Mesenchymal stem cell (in vitro differentiated cells and primary cell): ENCODE results near the gene TNNC1.

Experiments used
- DNase-seq: peaks from one replicate; pipeline ENCODE4 v3.0.0-alpha.2; 2013
- H2AFZ ChIP-seq: one replicate; pipeline ENCODE4 v1.6.1; 2013; ENCODE audit warnings: low read depth, mild to moderate bottlenecking, control low read depth, inconsistent platforms, low read length, moderate library complexity
- H2AK5ac ChIP-seq: 2 replicates; pipeline ENCODE4 v1.6.1; 2013; ENCODE audit warnings: low read length, moderate library complexity, mild to moderate bottlenecking, inconsistent platforms; ENCODE audit not compliant: severe bottlenecking
- H2BK120ac ChIP-seq: one replicate; pipeline ENCODE4 v1.6.1; 2013; ENCODE audit warnings: low read depth, mild to moderate bottlenecking, inconsistent platforms, low read length, moderate library complexity
- H2BK12ac ChIP-seq, 2 experiments: one replicate each; pipeline ENCODE4 v1.6.1; 2013; ENCODE audit warnings: inconsistent platforms in 2 of 2, low read length in 2 of 2, mild to moderate bottlenecking in 2 of 2, moderate library complexity in 2 of 2, control low read depth in 1 of 2
- H2BK15ac ChIP-seq: one replicate; pipeline ENCODE4 v1.6.1; 2013; ENCODE audit warnings: mild to moderate bottlenecking, low read depth, inconsistent platforms; ENCODE audit not compliant: poor library complexity, severe bottlenecking
- H2BK5ac ChIP-seq: 2 replicates; pipeline ENCODE4 v1.6.1; 2013; ENCODE audit warnings: low read depth, mild to moderate bottlenecking, low read length, control low read depth, inconsistent platforms; ENCODE audit not compliant: poor library complexity, severe bottlenecking
- H3K14ac ChIP-seq, 2 experiments: one replicate each; pipeline ENCODE4 v1.6.1; 2013; ENCODE audit warnings: inconsistent platforms in 2 of 2, low read length in 2 of 2, control low read depth in 1 of 2, mild to moderate bottlenecking in 1 of 2, moderate library complexity in 1 of 2
- H3K18ac ChIP-seq, 2 experiments: one replicate each; pipeline ENCODE4 v1.6.1; 2013; ENCODE audit warnings: inconsistent platforms in 2 of 2, low read length in 2 of 2, control low read depth in 1 of 2, low read depth in 1 of 2, mild to moderate bottlenecking in 1 of 2
- H3K23ac ChIP-seq, 2 experiments: one replicate each; pipeline ENCODE4 v1.6.1; 2013; ENCODE audit warnings: inconsistent platforms in 2 of 2, low read length in 2 of 2, mild to moderate bottlenecking in 2 of 2, moderate library complexity in 2 of 2, control low read depth in 1 of 2
- H3K27ac ChIP-seq: 2 replicates; pipeline ENCODE4 v1.5.1; 2013; ENCODE audit warnings: mild to moderate bottlenecking, moderate library complexity, low read length, control low read depth, inconsistent platforms; ENCODE audit not compliant: poor library complexity, severe bottlenecking
- H3K27me3 ChIP-seq, 2 experiments: 2 replicates each; pipeline versions ENCODE4 v1.6.1 to v1.7.0; 2013; ENCODE audit warnings: low read length in 2 of 2, mild to moderate bottlenecking in 2 of 2, moderate library complexity in 2 of 2, control low read depth in 1 of 2, inconsistent platforms in 1 of 2; ENCODE audit not compliant: control insufficient read depth in 1 of 2, insufficient read depth in 1 of 2
- H3K36me3 ChIP-seq, 2 experiments: 2 replicates each; pipeline versions ENCODE4 v1.6.1 to v1.7.0; 2013; ENCODE audit warnings: low read length in 2 of 2, control low read depth in 1 of 2, inconsistent platforms in 1 of 2, low read depth in 1 of 2, mild to moderate bottlenecking in 1 of 2; ENCODE audit not compliant: insufficient read depth in 2 of 2, control insufficient read depth in 1 of 2
- H3K4ac ChIP-seq, 2 experiments: one replicate each; pipeline ENCODE4 v1.6.1; 2013; ENCODE audit warnings: inconsistent platforms in 2 of 2, low read length in 2 of 2, mild to moderate bottlenecking in 2 of 2, moderate library complexity in 2 of 2, control low read depth in 1 of 2, low read depth in 1 of 2
- H3K4me1 ChIP-seq: 2 replicates; pipeline ENCODE4 v1.6.1; 2013; ENCODE audit warnings: low read depth, low read length, control low read depth; ENCODE audit not compliant: control insufficient read depth, insufficient read depth
- H3K4me2 ChIP-seq: 2 replicates; pipeline ENCODE4 v1.6.1; 2013; ENCODE audit warnings: low read length, mild to moderate bottlenecking, inconsistent platforms; ENCODE audit not compliant: poor library complexity, severe bottlenecking
- H3K4me3 ChIP-seq, 2 experiments: 2 replicates each; pipeline versions ENCODE4 v1.5.1 to v1.7.0; 2013; ENCODE audit warnings: low read length in 2 of 2, mild to moderate bottlenecking in 2 of 2, control low read depth in 1 of 2, low read depth in 1 of 2; ENCODE audit not compliant: insufficient read depth in 1 of 2
- H3K79me1 ChIP-seq: replicated peaks from 2 replicates; pipeline ENCODE4 v1.6.1; 2013; ENCODE audit warnings: mild to moderate bottlenecking, control low read depth, low read length, inconsistent platforms; ENCODE audit not compliant: poor library complexity, severe bottlenecking
- H3K9ac ChIP-seq: 2 replicates; pipeline ENCODE4 v1.7.0; 2013; ENCODE audit warnings: mild to moderate bottlenecking, low read length, moderate library complexity
- H3K9me3 ChIP-seq: 2 replicates; pipeline ENCODE4 v1.7.0; 2013; ENCODE audit warnings: mild to moderate bottlenecking, low read length; ENCODE audit not compliant: control insufficient read depth
- H4K8ac ChIP-seq: one replicate; pipeline ENCODE4 v1.6.1; 2013; ENCODE audit warnings: inconsistent platforms, mild to moderate bottlenecking, low read length, moderate library complexity
- H4K91ac ChIP-seq: one replicate; pipeline ENCODE4 v1.6.1; 2013; ENCODE audit warnings: mild to moderate bottlenecking, low read length, inconsistent platforms
- WGBS: methylation state at CpG from one replicate; pipeline ENCODE4 v1.1.7; 2013; ENCODE audit warnings: mixed read lengths; 5-methylcytosine and 5-hydroxymethylcytosine counted together

TNNC1 gene

GRCh38 chr3:52452570-52453221 lies 1.1 kb downstream of the TNNC1 start:
- Histone ChIP-seq H3K23ac (no peak overlapping the region), H2BK12ac (no peak overlapping the region), H2BK120ac (no peak overlapping the region), H3K9me3 (no peaks in the 10 kb centered on the region), H3K9ac (no peak overlapping the region), H3K14ac (no peak overlapping the region), H2BK5ac (no peak overlapping the region), H2BK15ac (no peak overlapping the region), H3K27me3 (no peaks in the 10 kb centered on the region), H4K91ac (no peak overlapping the region), H3K4me3 (no peak overlapping the region), H3K4ac (no peak overlapping the region), H3K79me1 (no peaks in the 10 kb centered on the region), H3K36me3 (peaks cover 2 to 5% of the 10 kb centered on the region in 2 experiments), H3K18ac (no peak overlapping the region), H2AFZ (no peak overlapping the region), H2AK5ac (peak overlapping the region; percentile 29), H3K27ac (no peak overlapping the region), H4K8ac (no peak overlapping the region), H3K4me2 (no peak overlapping the region), H3K4me1 (peaks cover 33% of the 10 kb centered on the region)
- WGBS, result 86% methylated on average over 11 of the region's 11 CpGs
- no peak for DNase-seq

DNA sequence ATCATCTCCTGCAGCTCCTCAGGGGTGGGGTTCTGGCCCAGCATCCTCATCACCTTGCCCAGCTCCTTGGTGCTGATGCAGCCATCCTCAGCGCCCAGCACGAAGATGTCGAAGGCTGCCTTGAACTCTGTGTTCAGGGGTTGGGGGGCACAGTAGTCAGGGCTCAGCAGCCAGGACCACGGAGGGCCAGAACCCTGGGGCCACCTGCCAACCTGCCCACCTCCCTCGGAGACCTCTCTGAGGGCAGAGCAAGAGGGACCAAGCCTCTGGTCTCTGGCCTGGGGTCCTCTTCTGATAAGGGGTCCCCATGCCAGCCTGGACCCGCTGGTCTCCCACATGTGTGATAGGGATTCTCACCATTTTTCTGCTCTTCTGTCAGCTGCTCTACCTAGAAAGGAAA lies 1.7 kb downstream of the TNNC1 start:
- Histone ChIP-seq H3K9ac (no peak overlapping the region), H2BK12ac (no peak overlapping the region), H3K27me3 (no peaks in the 10 kb centered on the region), H3K79me1 (no peaks in the 10 kb centered on the region), H2AFZ (no peak overlapping the region), H3K4me3 (no peak overlapping the region), H3K4me1 (peaks cover 28% of the 10 kb centered on the region), H3K23ac (no peak overlapping the region), H2BK15ac (no peak overlapping the region), H3K14ac (no peak overlapping the region), H3K27ac (no peak overlapping the region), H2BK120ac (no peak overlapping the region), H3K36me3 (no peaks in the 10 kb centered on the region), H3K9me3 (no peaks in the 10 kb centered on the region), H4K91ac (no peak overlapping the region), H3K18ac (no peak overlapping the region), H4K8ac (no peak overlapping the region), H3K4me2 (no peak overlapping the region), H3K4ac (no peak overlapping the region), H2BK5ac (no peak overlapping the region), H2AK5ac (peak overlapping the region; percentile 6)
- no peak for DNase-seq
- WGBS, result 93% methylated on average over 6 of the region's 6 CpGs

GRCh38 chr3:52451237-52452083 lies 2.4 kb downstream of the TNNC1 start:
- no peak overlapping the region for H3K14ac ChIP-seq
- no peaks in the 10 kb centered on the region for H3K27me3 ChIP-seq
- no peak overlapping the region for H2BK120ac ChIP-seq
- H3K36me3 ChIP-seq, result no peaks in the 10 kb centered on the region
- no peak overlapping the region for H3K4ac ChIP-seq
- H3K79me1 ChIP-seq, result no peaks in the 10 kb centered on the region
- H4K91ac ChIP-seq, result no peak overlapping the region
- 80% methylated on average over 24 of the region's 24 CpGs for WGBS
- no peak overlapping the region for H3K4me3 ChIP-seq
- no peak overlapping the region for H2BK5ac ChIP-seq
- no peak overlapping the region for H4K8ac ChIP-seq
- H2BK15ac ChIP-seq, result no peak overlapping the region
- DNase-seq, result no peak
- no peak overlapping the region for H3K18ac ChIP-seq
- no peak overlapping the region for H3K9ac ChIP-seq
- no peak overlapping the region for H3K27ac ChIP-seq
- H2AK5ac ChIP-seq, result peak overlapping the region; percentile 3
- no peak overlapping the region for H2BK12ac ChIP-seq
- no peak overlapping the region for H3K4me2 ChIP-seq
- no peak overlapping the region for H2AFZ ChIP-seq
- H3K23ac ChIP-seq, result no peak overlapping the region
- no peaks in the 10 kb centered on the region for H3K9me3 ChIP-seq
- H3K4me1 ChIP-seq, result peaks cover 22% of the 10 kb centered on the region

DNA sequence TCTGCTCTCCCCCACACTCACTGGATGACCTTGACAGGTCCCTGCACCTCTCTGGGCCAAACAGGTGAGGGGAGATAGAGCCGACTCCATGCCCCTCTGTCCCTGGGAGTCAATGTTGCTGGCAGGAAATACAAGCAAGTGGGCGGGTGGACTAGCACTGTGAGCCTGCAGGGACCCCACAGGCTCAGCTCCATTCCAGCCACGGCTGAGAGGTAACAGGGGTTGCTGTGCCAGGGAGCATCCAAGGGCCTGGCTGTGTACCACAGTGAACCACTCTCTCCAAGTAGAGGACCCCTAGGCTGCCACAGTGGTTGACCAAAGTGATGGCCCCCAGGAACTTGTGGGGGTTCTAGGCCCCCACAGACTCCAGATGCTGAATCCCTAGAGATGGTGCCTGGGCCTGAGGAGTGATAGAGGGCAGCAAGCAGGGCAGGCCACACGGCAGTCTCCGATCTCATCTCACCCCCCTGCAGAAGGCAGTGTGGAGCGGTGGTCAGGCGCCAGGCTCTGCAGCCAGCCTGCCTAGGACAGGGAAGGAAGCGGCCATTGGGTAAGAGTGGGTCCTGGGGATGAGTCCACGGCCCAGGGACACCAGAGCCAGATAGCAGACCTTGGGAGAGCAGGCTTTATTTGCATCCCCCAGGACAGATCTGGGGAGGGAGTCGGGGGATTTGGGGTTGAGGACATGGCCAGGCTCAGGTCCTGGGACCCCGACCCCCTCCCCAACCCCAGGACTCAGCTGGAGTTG lies 3.2 kb downstream of the TNNC1 start:
- Histone ChIP-seq H3K4me3 (no peak overlapping the region), H2BK15ac (no peak overlapping the region), H3K9me3 (no peaks in the 10 kb centered on the region), H3K4me1 (peaks cover 22% of the 10 kb centered on the region), H3K23ac (no peak overlapping the region), H2AK5ac (peak overlapping the region; percentile 93), H3K18ac (no peak overlapping the region), H4K8ac (no peak overlapping the region), H2BK120ac (no peak overlapping the region), H3K79me1 (no peaks in the 10 kb centered on the region), H3K4me2 (no peak overlapping the region), H3K4ac (no peak overlapping the region), H3K14ac (no peak overlapping the region), H3K27ac (peak overlapping the region; percentile 52), H2BK5ac (no peak overlapping the region), H3K27me3 (no peaks in the 10 kb centered on the region), H3K36me3 (no peaks in the 10 kb centered on the region), H4K91ac (no peak overlapping the region), H3K9ac (no peak overlapping the region), H2BK12ac (no peak overlapping the region), H2AFZ (no peak overlapping the region)
- DNase-seq, result no peak
- WGBS, result 96% methylated on average over 8 of the region's 11 CpGs
